Adipocyte (in vitro differentiated cells): ENCODE measurements around the gene MAML3.

Experiments used
- DNase-seq: peaks from one replicate; pipeline ENCODE4 v3.0.0-alpha.2; 2015; ENCODE audit warnings: low read depth
- H3K27me3 ChIP-seq: replicated peaks from 2 replicates; pipeline ENCODE4 v1.7.0; 2013; ENCODE audit warnings: mild to moderate bottlenecking, low read length, moderate library complexity; ENCODE audit not compliant: control insufficient read depth, insufficient read depth
- H3K36me3 ChIP-seq: 2 replicates; pipeline ENCODE4 v1.7.0; 2013; ENCODE audit warnings: low read length, mild to moderate bottlenecking, moderate library complexity; ENCODE audit not compliant: control insufficient read depth, insufficient read depth, severe bottlenecking
- H3K4me1 ChIP-seq: 2 replicates; pipeline ENCODE4 v1.7.0; 2013; ENCODE audit warnings: mild to moderate bottlenecking, low read length, moderate library complexity; ENCODE audit not compliant: control insufficient read depth, insufficient read depth
- H3K4me3 ChIP-seq: 2 replicates; pipeline ENCODE4 v1.7.0; 2013; ENCODE audit warnings: mild to moderate bottlenecking, low read length, moderate library complexity
- H3K9ac ChIP-seq: 2 replicates; pipeline ENCODE4 v1.7.0; 2013; ENCODE audit warnings: mild to moderate bottlenecking, low read length, moderate library complexity
- H3K9me3 ChIP-seq: 2 replicates; pipeline ENCODE4 v1.7.0; 2013; ENCODE audit warnings: mild to moderate bottlenecking, low read length, moderate library complexity; ENCODE audit not compliant: control insufficient read depth

Gene MAML3

GRCh38 chr4:139853309-139853708 lies 300.7 kb downstream of the MAML3 start:
- Histone ChIP-seq H3K4me1 (no peaks in the 10 kb centered on the region), H3K4me3 (no peak overlapping the region), H3K27me3 (no peaks in the 10 kb centered on the region), H3K9me3 (no peaks in the 10 kb centered on the region), H3K36me3 (no peaks in the 10 kb centered on the region), H3K9ac (no peak overlapping the region)
- no peak for DNase-seq

GRCh38 chr4:139852612-139853269 lies 301.2 kb downstream of the MAML3 start:
- Histone ChIP-seq H3K9me3 (no peaks in the 10 kb centered on the region), H3K9ac (no peak overlapping the region), H3K4me1 (no peaks in the 10 kb centered on the region), H3K36me3 (no peaks in the 10 kb centered on the region), H3K4me3 (no peak overlapping the region), H3K27me3 (no peaks in the 10 kb centered on the region)
- DNase-seq: no peak

- Histone ChIP-seq H3K9me3 (no peaks in the 10 kb centered on the region), H3K4me1 (no peaks in the 10 kb centered on the region)
Observed at GRCh38 chr4:139851639-139852038, 302.3 kb downstream of the MAML3 start.

GRCh38 chr4:139851133-139851532 lies 302.9 kb downstream of the MAML3 start:
- no peaks in the 10 kb centered on the region for H3K27me3 ChIP-seq
- no peaks in the 10 kb centered on the region for H3K4me1 ChIP-seq
- H3K4me3 ChIP-seq: no peak overlapping the region
- H3K9me3 ChIP-seq: no peaks in the 10 kb centered on the region
- DNase-seq: no peak
- H3K9ac ChIP-seq: no peak overlapping the region
- H3K36me3 ChIP-seq: no peaks in the 10 kb centered on the region

More at GRCh38 chr4:139851639-139852038, 302.3 kb downstream of the MAML3 start:
- no peaks in the 10 kb centered on the region for H3K27me3 ChIP-seq
- H3K36me3 ChIP-seq: no peaks in the 10 kb centered on the region
- no peak overlapping the region for H3K9ac ChIP-seq
- no peak overlapping the region for H3K4me3 ChIP-seq
- DNase-seq: no peak

GRCh38 chr4:139849219-139849618 lies 304.8 kb downstream of the MAML3 start:
- DNase-seq: no peak
- Histone ChIP-seq H3K4me1 (no peaks in the 10 kb centered on the region), H3K27me3 (no peaks in the 10 kb centered on the region), H3K9ac (no peak overlapping the region), H3K9me3 (no peaks in the 10 kb centered on the region), H3K4me3 (no peak overlapping the region), H3K36me3 (no peaks in the 10 kb centered on the region)

- H3K9ac ChIP-seq: no peak overlapping the region
- H3K4me1 ChIP-seq: no peaks in the 10 kb centered on the region
- H3K27me3 ChIP-seq: no peaks in the 10 kb centered on the region
- H3K36me3 ChIP-seq: no peaks in the 10 kb centered on the region
- no peaks in the 10 kb centered on the region for H3K9me3 ChIP-seq
- no peak for DNase-seq
- H3K4me3 ChIP-seq: no peak overlapping the region
Observed at GRCh38 chr4:139848028-139848427, 306.0 kb downstream of the MAML3 start.

GRCh38 chr4:139847602-139848001 lies 306.4 kb downstream of the MAML3 start:
- Histone ChIP-seq H3K4me3 (no peak overlapping the region), H3K4me1 (no peaks in the 10 kb centered on the region), H3K9me3 (no peaks in the 10 kb centered on the region), H3K9ac (no peak overlapping the region), H3K36me3 (no peaks in the 10 kb centered on the region), H3K27me3 (no peaks in the 10 kb centered on the region)
- DNase-seq: no peak

- H3K36me3 ChIP-seq: no peaks in the 10 kb centered on the region
- H3K4me1 ChIP-seq: no peaks in the 10 kb centered on the region
- no peak for DNase-seq
- H3K9ac ChIP-seq: no peak overlapping the region
- H3K4me3 ChIP-seq: no peak overlapping the region
- no peaks in the 10 kb centered on the region for H3K27me3 ChIP-seq
- no peaks in the 10 kb centered on the region for H3K9me3 ChIP-seq
Observed at GRCh38 chr4:139846766-139847165, 307.2 kb downstream of the MAML3 start.

GRCh38 chr4:139845453-139846093 lies 308.4 kb downstream of the MAML3 start:
- H3K36me3 ChIP-seq: no peaks in the 10 kb centered on the region
- H3K9ac ChIP-seq: no peak overlapping the region
- DNase-seq: no peak
- no peaks in the 10 kb centered on the region for H3K4me1 ChIP-seq
- H3K4me3 ChIP-seq: no peak overlapping the region
- H3K27me3 ChIP-seq: no peaks in the 10 kb centered on the region
- no peaks in the 10 kb centered on the region for H3K9me3 ChIP-seq

GRCh38 chr4:139844459-139845036 lies 309.4 kb downstream of the MAML3 start:
- Histone ChIP-seq H3K27me3 (no peaks in the 10 kb centered on the region), H3K9me3 (no peaks in the 10 kb centered on the region), H3K9ac (no peak overlapping the region), H3K4me1 (no peaks in the 10 kb centered on the region), H3K36me3 (no peaks in the 10 kb centered on the region), H3K4me3 (no peak overlapping the region)
- peak; percentile 9 for DNase-seq

GRCh38 chr4:139844057-139844456 lies 309.9 kb downstream of the MAML3 start:
- Histone ChIP-seq H3K4me3 (no peak overlapping the region), H3K9ac (no peak overlapping the region), H3K27me3 (no peaks in the 10 kb centered on the region), H3K9me3 (no peaks in the 10 kb centered on the region), H3K36me3 (no peaks in the 10 kb centered on the region), H3K4me1 (no peaks in the 10 kb centered on the region)
- peak; percentile 15 for DNase-seq
